Erythroblast (primary cell): ENCODE measurements around the gene PTCH1.

Experiments
- GATA1 ChIP-seq: IDR thresholded peaks from 2 replicates; pipeline ENCODE4 v1.6.1; 2011; ENCODE audit warnings: low read depth, mild to moderate bottlenecking, control low read depth, low read length, moderate library complexity
- POLR2A ChIP-seq: IDR thresholded peaks from 2 replicates; pipeline ENCODE4 v1.6.1; 2011; ENCODE audit warnings: mild to moderate bottlenecking, low read length

- no peak for TF ChIP-seq POLR2A
- no peak for TF ChIP-seq GATA1
Observed at GRCh38 chr9:95514342-95514741, 2.4 kb downstream of the PTCH1 start.
